A549 (cell line): ENCODE data around the gene MYH11.

Experiments used
- CTCF ChIP-seq: fragments of >200 bp; sonication (Bioruptor Twin); formaldehyde crosslinking; IDR thresholded peaks from 3 replicates; pipeline ENCODE4 v1.5.1; 2016
- E2F6 ChIP-seq: IDR thresholded peaks from 2 replicates; pipeline ENCODE4 v1.6.1; 2012; ENCODE audit warnings: low read depth, borderline replicate concordance
- EHF ChIP-seq: fragments of 250-450 bp; sonication (Bioruptor Pico); IDR thresholded peaks from 2 replicates; pipeline ENCODE4 v1.5.0; 2020; ENCODE audit warnings: mild to moderate bottlenecking
- GATA3 ChIP-seq: IDR thresholded peaks from 2 replicates; pipeline ENCODE4 v1.6.1; 2012; ENCODE audit warnings: borderline replicate concordance
- HMGXB4 ChIP-seq: fragments of 250-450 bp; sonication (Bioruptor Pico); IDR thresholded peaks from 2 replicates; pipeline ENCODE4 v1.5.0; 2021; ENCODE audit warnings: mild to moderate bottlenecking, moderate library complexity, borderline replicate concordance
- KDM1A ChIP-seq: fragments of 200-600 bp; sonication (generic); IDR thresholded peaks from 2 replicates; pipeline ENCODE4 v1.6.1; 2016; ENCODE audit warnings: low read depth, mild to moderate bottlenecking
- POLR2A ChIP-seq: IDR thresholded peaks from 2 replicates; pipeline ENCODE4 v1.6.1; 2012; ENCODE audit warnings: mild to moderate bottlenecking, low read length
- REST ChIP-seq: fragments of 200-600 bp; sonication (generic); IDR thresholded peaks from 2 replicates; pipeline ENCODE4 v1.6.1; 2016; ENCODE audit warnings: antibody characterized with exemption, mild to moderate bottlenecking, moderate library complexity
- SREBF2 ChIP-seq: fragments of 450-650 bp; IDR thresholded peaks from 2 replicates; pipeline ENCODE4 v1.6.1; 2014; ENCODE audit warnings: mild to moderate bottlenecking, moderate library complexity
- ZFP36 ChIP-seq: fragments of 450-650 bp; IDR thresholded peaks from 2 replicates; pipeline ENCODE4 v1.6.1; 2014; ENCODE audit warnings: borderline replicate concordance; ENCODE audit not compliant: partially characterized antibody

GRCh38 chr16:15829460-15829859 lies 27.4 kb downstream of the MYH11 start:
- TF ChIP-seq HMGXB4: no peak
- no peak for TF ChIP-seq KDM1A
- no peak for TF ChIP-seq CTCF
- no peak for TF ChIP-seq REST
- no peak for TF ChIP-seq ZFP36
- TF ChIP-seq POLR2A: no peak
- no peak for TF ChIP-seq SREBF2
- no peak for TF ChIP-seq GATA3
- no peak for TF ChIP-seq EHF (CRISPR knock-in tag)
- TF ChIP-seq E2F6: no peak
